Measurements from ENCODE around the gene LSS. TPM values are rescaled to one million over a fixed set of nuclear protein-coding genes. Genes with fewer than 3 reads are reported as not detected.

LSS gene
- total RNA-seq, 1 experiment from 2014 or later, result 121 TPM

DNA sequence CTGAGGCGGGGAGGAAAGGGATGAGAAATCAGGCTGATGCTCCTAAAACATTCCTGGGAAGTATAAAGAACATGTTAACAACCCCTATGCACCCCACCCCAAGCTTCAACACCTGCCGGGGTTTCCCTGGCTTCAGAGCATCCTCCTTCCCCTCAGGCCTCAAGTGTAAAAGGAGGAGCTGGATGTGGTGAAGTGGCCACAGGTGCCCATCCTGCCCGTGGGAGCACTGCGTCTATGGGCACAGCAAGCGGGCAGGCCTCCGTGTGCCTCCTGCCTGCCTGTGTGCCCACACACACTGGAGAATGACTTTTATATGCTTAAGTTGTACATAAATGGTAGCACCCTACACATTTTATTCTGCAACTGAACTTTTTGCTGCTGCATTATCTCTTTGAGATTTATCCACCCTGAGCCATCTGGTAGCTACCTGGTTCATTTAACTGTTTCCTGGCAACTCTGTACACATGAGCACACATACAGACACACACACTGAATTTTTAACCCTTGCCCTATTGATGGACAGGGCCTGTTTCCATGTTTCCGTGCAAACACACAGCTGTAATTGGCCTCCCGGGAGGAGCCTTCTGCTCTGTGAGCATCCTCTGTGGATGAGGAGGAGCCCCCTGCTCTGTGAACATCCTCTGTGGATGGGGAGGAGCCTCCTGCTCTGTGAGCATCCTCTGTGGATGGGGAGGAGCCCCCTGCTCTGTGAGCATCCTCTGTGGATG is 59.8 kb downstream of the LSS start:
- H3K4me1 ChIP-seq, result peaks cover 7% of the 10 kb centered on the region; the same call in 1 of the 2 replicates
- ChIA-PET CTCF (no interaction called here), POLR2A (no interaction called here)
- Mint-ChIP-seq H3K27ac (ENCODE audit: unreplicated experiment) (no peak overlapping the region), H3K36me3 (ENCODE audit: insufficient read depth, unreplicated experiment) (no peaks in the 10 kb centered on the region), H3K4me1 (ENCODE audit: low read depth, unreplicated experiment) (peaks cover 10% of the 10 kb centered on the region), H3K27me3 (ENCODE audit: insufficient read depth, unreplicated experiment) (peaks cover 4% of the 10 kb centered on the region), H3K4me3 (ENCODE audit: unreplicated experiment) (no peak overlapping the region), H3K9me3 (ENCODE audit: unreplicated experiment) (no peaks in the 10 kb centered on the region)
- DNase-seq, result no peak
- H3K4me3 ChIP-seq (ENCODE audit: low read depth, low read length), result no peak overlapping the region
- no TSS peak for BruUV-seq (replicated peaks)
- TF ChIP-seq, protein P1, sequence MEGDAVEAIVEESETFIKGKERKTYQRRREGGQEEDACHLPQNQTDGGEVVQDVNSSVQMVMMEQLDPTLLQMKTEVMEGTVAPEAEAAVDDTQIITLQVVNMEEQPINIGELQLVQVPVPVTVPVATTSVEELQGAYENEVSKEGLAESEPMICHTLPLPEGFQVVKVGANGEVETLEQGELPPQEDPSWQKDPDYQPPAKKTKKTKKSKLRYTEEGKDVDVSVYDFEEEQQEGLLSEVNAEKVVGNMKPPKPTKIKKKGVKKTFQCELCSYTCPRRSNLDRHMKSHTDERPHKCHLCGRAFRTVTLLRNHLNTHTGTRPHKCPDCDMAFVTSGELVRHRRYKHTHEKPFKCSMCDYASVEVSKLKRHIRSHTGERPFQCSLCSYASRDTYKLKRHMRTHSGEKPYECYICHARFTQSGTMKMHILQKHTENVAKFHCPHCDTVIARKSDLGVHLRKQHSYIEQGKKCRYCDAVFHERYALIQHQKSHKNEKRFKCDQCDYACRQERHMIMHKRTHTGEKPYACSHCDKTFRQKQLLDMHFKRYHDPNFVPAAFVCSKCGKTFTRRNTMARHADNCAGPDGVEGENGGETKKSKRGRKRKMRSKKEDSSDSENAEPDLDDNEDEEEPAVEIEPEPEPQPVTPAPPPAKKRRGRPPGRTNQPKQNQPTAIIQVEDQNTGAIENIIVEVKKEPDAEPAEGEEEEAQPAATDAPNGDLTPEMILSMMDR (IDR thresholded peaks at IDR 0.05; ENCODE audit: insufficient read depth in 1 of 2, low read depth in 1 of 2, low read length in 1 of 2, severe bottlenecking in 1 of 2, unreplicated experiment in 1 of 2), result no peak
- H3K36me3 ChIP-seq (ENCODE audit: control insufficient read depth, insufficient read depth, low read length), result no peaks in the 10 kb centered on the region
- intact Hi-C loops (cut with micrococcal nuclease; ENCODE audit: unreplicated experiment), result no loop called here
- no peaks in the 10 kb centered on the region; the same call in 1 of the 2 replicates for H3K27me3 ChIP-seq (replicated peaks; ENCODE audit: control insufficient read depth, insufficient read depth, low read length)
- no peaks in the 10 kb centered on the region for H3K9me3 ChIP-seq

DNA sequence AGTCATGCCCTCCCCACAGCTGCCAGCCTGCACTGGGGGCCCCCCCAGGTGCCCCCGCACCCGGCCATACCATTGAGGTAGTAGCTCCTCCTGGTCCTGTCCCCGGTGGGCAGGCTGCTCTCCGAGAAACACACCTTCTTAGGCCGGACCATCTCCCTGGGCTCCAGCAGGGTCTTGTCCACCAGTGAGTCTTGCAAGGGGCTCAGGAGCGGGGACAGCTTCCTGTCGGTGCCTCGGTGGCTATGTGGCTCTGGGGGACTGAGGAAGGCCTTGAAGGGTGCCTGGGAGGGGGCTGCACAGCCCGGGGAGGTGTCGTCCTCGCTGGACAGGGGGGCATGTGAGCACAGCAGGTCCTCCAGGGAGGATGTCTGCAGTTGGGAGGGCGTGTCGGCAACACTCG is 60.3 kb downstream of the LSS start:
- H3K9me3 ChIP-seq, result no peaks in the 10 kb centered on the region
- Mint-ChIP-seq H3K4me3 (ENCODE audit: unreplicated experiment) (no peak overlapping the region), H3K27ac (ENCODE audit: unreplicated experiment) (no peak overlapping the region), H3K27me3 (ENCODE audit: insufficient read depth, unreplicated experiment) (peaks cover 4% of the 10 kb centered on the region), H3K36me3 (ENCODE audit: insufficient read depth, unreplicated experiment) (peaks cover 4% of the 10 kb centered on the region), H3K9me3 (ENCODE audit: unreplicated experiment) (no peaks in the 10 kb centered on the region), H3K4me1 (ENCODE audit: low read depth, unreplicated experiment) (peaks cover 10% of the 10 kb centered on the region)
- H3K4me3 ChIP-seq (ENCODE audit: low read depth, low read length), result no peak overlapping the region
- DNase-seq, result no peak
- TF ChIP-seq, protein P1 (IDR thresholded peaks at IDR 0.05; ENCODE audit: insufficient read depth in 1 of 2, low read depth in 1 of 2, low read length in 1 of 2, severe bottlenecking in 1 of 2, unreplicated experiment in 1 of 2), result no peak
- BruUV-seq (replicated peaks), result no TSS peak
- H3K27me3 ChIP-seq (replicated peaks; ENCODE audit: control insufficient read depth, insufficient read depth, low read length), result no peaks in the 10 kb centered on the region; the same call in 1 of the 2 replicates
- H3K4me1 ChIP-seq, result peaks cover 7% of the 10 kb centered on the region; the same call in 1 of the 2 replicates
- ChIA-PET CTCF (no interaction called here), POLR2A (no interaction called here)
- intact Hi-C loops (cut with micrococcal nuclease; ENCODE audit: unreplicated experiment), result no loop called here
- H3K36me3 ChIP-seq (ENCODE audit: control insufficient read depth, insufficient read depth, low read length), result no peaks in the 10 kb centered on the region

DNA sequence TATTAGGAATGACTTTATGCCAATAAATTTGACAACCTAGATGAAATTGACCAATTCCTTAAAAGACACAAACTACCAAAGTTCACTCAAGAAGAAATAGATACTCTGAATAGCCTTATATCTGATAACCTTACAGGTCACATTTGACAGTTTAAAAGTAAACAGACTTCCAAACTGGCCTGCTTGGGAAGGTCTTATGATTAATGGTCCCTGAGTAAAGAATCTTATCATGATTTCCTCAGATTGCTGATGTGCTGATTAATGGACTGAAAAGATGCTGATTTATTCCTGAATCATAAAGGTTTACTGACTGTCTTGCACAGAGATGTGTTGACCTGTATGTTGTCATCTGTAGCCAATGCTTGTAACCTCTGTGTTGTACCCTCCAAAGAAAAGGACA is 63.5 kb downstream of the LSS start:
- Mint-ChIP-seq H3K27ac (ENCODE audit: unreplicated experiment) (no peak overlapping the region), H3K4me3 (ENCODE audit: unreplicated experiment) (no peak overlapping the region), H3K36me3 (ENCODE audit: insufficient read depth, unreplicated experiment) (peaks cover 25% of the 10 kb centered on the region), H3K4me1 (ENCODE audit: low read depth, unreplicated experiment) (peaks cover 10% of the 10 kb centered on the region), H3K27me3 (ENCODE audit: insufficient read depth, unreplicated experiment) (no peaks in the 10 kb centered on the region), H3K9me3 (ENCODE audit: unreplicated experiment) (no peaks in the 10 kb centered on the region)
- TF ChIP-seq, protein P1 (IDR thresholded peaks at IDR 0.05; ENCODE audit: insufficient read depth in 1 of 2, low read depth in 1 of 2, low read length in 1 of 2, severe bottlenecking in 1 of 2, unreplicated experiment in 1 of 2), result no peak
- ChIA-PET CTCF (interaction anchor here (0.7 kb wide), 1 partner anchor 21 kb away, joined by 3 read pairs; no protein-coding TSS in a partner anchor), POLR2A (no interaction called here)
- Histone ChIP-seq H3K4me1 (peaks cover 7% of the 10 kb centered on the region; the same call in 1 of the 2 replicates), H3K27me3 (replicated peaks; ENCODE audit: control insufficient read depth, insufficient read depth, low read length) (no peaks in the 10 kb centered on the region; the same call in 1 of the 2 replicates), H3K9me3 (peaks cover 6% of the 10 kb centered on the region; the same call in 1 of the 2 replicates), H3K4me3 (ENCODE audit: low read depth, low read length) (no peak overlapping the region), H3K36me3 (ENCODE audit: control insufficient read depth, insufficient read depth, low read length) (no peaks in the 10 kb centered on the region)
- no TSS peak for BruUV-seq (replicated peaks)
- no peak for DNase-seq
- intact Hi-C loops (cut with micrococcal nuclease; ENCODE audit: unreplicated experiment), result no loop called here
